ENCODE measurements around the gene ZFP36L1.

- TF ChIP-seq CTCF (IDR thresholded peaks at IDR 0.05): no peak
- no peak for TF ChIP-seq EZH2 (IDR thresholded peaks at IDR 0.05)
- no peak for TF ChIP-seq EZH2phosphoT487 (IDR thresholded peaks at IDR 0.05)
Measured at GRCh38 chr14:68748691-68749090, 44.2 kb downstream of the ZFP36L1 start.
